HG02588 (cell line): Measurements from ENCODE around the gene SLC25A26.
"Not testable (repeated sequence)": the region's sequence is repeated elsewhere in the genome, so short reads cannot be mapped to it uniquely, and the experiment has no call there.

ENCODE experiments used
- ATAC-seq: cut with Tn5 transposase; IDR thresholded peaks from one replicate; pipeline ENCODE4 v1.9.1; 2021; ENCODE audit warnings: mild to moderate bottlenecking, moderate library complexity; ENCODE audit not compliant: unreplicated experiment

SLC25A26 gene

DNA sequence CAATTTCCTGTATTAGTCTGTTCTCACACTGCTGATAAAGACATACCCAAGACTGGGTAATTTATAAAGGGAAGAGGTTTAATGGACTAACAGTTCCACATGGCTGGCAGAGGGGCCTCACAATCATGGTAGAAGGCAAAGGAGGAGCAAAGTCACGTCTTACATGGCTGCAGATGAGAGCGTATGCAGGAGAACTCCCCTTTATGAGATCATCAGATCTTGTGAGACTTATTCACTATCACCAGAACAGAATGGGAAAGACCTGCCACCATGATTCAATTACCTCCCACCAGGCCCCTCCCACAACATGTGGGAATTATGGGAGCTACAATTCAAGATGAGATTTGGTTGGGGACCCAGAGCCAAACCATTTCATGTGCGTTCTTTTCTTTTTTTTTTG is 5.3 kb downstream of the SLC25A26 start:
- not testable (repeated sequence) for ATAC-seq

- ATAC-seq: no peak
Observed at GRCh38 chr3:66227051-66227450, 6.2 kb downstream of the SLC25A26 start.

DNA sequence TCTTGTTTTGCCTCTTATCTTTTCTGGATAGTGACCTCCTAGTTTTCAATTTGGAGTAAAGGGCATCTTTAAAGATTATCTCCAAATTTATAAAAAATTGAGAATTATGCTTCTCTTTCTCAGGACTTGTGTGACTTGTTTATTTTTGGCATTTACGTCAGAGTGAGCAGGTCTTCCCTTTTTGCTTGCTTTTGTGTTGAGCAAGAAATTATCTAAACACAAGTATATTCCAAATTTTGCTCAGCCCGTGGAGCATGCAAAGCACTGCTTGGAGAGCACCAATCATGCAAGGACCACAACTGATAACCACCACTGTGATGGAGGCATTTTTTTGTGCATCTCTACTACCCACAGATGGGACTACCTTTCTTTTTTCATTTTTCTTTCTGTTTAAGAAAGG is 7.1 kb downstream of the SLC25A26 start:
- ATAC-seq: no peak

DNA sequence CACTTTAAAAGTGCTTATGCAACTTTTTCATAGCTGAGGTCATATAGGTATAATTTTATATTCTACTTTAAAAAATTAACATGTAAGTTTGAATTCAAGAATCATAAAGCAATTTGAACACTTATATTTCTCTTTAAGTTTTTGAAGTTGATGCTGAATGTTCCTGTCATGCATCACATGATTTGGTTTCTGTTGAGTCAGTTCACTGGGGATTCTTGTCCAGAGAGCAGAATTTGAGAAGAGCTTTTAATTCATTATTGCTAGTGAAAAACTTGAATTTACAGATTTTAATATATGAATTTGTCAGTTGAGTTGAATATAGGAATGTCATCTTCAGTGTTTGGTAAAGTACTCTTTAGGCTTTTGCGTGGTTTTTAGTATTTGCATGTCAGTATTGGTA is 7.9 kb downstream of the SLC25A26 start:
- no peak for ATAC-seq

DNA sequence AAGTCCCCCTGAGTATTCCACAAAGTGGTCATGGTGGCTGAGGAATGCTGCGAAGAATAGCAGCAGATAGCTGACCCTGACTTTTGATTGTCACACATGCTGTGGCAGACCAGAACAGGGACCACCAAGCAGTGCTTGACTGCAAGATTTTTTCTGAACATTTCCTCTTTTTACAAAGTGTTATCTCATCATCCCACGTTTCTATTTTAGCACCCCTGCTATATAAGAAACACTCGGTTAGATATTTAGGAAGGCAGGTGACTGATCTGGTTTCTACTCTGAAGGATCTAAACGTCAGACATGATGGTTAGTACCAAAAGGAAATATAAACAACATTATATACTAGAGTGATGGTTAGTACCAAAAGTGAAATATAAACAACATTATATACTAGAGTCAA is 9.1 kb downstream of the SLC25A26 start:
- no peak for ATAC-seq

GRCh38 chr3:66233033-66233432 is 12.2 kb downstream of the SLC25A26 start:
- no peak for ATAC-seq

DNA sequence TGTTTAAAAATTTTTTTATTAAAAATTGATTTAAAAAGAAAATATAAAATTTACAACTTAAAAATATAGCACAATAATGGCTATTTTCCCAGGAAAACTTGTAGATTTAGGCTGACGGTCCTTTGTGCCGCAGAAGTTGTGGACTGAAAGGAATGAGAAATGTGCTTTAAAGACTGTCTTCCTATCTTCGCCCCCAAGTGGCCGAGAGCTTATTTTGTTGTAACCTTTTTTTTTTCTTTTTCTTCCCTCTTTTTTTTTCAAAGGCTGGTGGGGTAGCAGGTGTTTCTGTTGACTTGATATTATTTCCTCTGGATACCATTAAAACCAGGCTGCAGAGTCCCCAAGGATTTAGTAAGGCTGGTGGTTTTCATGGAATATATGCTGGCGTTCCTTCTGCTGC is 15.5 kb downstream of the SLC25A26 start:
- ATAC-seq: no peak

DNA sequence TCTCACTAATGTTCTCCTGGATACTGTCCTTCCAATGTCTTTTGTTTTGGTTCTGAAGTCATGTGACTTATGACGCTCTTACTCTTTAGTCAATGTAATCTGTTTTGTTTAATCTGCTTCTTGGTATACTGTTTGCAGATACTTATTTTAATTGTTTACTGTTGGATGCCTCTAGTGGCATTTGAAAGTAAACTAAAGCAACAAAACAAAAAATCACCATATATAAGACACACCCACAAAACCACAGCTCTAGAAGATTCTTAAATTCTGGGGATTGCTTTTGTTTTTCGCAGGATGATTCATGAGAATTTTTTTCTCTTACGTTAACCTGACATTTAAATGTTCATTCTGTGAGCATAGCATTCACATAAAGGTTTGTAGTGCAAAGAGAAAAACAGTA is 16.8 kb downstream of the SLC25A26 start:
- no peak for ATAC-seq

GRCh38 chr3:66239513-66240123 is 18.8 kb downstream of the SLC25A26 start:
- no peak for ATAC-seq

DNA sequence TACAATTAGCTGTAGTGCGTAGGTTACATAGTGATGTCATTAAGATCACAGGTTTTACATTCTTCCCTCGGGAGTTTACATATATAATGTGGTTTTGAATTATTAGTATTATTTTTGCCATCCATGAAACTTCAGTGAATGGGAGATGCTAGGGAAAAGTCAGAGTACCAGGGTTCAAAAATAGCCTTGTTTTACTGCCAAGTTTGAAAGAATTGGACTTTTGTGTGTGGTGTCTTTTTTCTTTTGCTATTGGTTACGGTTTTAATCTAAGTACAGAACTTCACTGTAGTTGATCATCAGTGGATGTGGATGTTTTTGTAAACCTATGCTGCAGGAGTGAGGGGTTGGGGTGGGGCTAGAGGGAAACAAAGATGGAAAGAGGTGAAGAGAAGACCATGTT is 20.7 kb downstream of the SLC25A26 start:
- no peak for ATAC-seq

GRCh38 chr3:66242788-66243464 is 22.1 kb downstream of the SLC25A26 start:
- no peak for ATAC-seq

- ATAC-seq: no peak
Observed at GRCh38 chr3:66248641-66249040, 27.8 kb downstream of the SLC25A26 start.

DNA sequence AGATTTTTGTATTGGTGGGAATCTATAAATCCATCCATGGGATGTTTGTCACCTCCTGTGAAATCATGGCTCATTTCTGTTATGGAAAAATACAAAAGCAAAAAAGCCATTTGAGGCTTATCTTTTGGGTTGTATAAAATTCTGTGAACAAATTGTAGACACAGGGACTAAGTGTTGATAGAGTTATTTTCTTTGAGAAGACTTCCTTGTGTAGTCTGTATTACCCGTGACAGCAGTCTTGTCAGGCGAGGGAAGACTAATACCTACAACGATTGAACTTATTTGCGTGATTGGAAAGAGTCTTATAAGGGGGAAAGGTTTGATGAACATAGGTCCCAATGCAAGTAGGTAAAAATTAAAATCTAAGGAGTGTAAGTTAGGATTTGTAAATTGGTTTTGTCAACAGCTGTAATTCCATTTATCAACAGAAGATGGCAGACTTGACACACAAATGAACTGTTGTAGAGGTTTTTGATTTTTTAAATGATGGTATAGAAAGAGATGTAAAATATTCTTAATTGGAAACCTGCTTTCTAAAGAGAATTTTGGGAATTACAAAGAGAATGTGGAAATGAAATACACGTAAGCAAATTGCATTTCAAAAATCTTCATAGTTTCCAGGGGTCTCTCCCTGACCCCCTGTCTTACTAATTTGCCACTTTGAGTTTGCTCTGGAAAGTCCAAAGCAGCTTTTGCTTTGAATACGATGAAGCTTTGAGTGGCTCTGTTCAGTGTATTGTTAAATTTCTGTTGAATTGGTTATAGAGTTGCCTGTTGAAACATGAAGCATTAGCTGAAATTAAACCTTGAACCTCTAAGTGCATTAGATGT is 33.2 kb downstream of the SLC25A26 start:
- ATAC-seq: no peak

DNA sequence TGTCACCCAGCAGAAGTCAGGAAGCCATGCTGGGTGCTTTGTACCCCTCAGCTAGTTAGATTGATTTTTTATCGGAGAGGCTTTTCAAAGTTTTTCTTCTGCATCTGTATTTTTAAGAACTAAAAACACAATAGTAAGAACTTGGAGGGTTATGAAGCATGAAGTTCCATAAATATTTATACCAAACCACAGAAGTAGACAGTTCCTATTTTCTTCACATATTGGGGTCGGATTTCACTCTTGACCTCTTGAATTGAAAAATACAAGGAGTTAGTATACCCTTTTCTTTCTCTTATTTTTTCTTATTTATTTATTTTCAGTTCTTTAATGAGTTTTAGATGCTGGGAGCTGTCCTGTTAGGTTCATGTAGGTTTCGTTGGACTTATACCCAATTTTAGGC is 35.1 kb downstream of the SLC25A26 start:
- no peak for ATAC-seq

DNA sequence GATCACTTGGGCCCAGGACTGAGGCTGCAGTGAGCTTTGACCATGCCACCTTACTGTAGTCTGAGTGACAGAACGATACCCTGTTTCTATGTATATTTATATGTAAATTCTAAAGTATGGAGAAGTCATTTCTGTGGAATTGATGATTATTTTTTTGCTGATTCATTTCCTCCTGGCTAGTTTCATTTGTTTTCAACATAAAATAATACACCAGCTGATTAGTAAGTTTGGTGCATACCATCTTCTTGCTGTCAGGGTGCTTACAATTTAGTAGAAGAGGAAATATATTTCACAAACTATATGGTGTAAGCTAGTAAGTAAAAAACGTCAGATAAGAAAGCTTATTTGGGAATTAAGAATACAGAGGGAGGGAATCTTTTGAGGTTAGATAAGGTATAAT is 36.0 kb downstream of the SLC25A26 start:
- ATAC-seq: no peak

GRCh38 chr3:66259566-66260255 is 38.9 kb downstream of the SLC25A26 start:
- ATAC-seq: no peak

- no peak for ATAC-seq
Observed at GRCh38 chr3:66260431-66260830, 39.6 kb downstream of the SLC25A26 start.

- ATAC-seq: no peak
Observed at GRCh38 chr3:66261355-66261754, 40.6 kb downstream of the SLC25A26 start.

GRCh38 chr3:66265649-66266048 is 44.8 kb downstream of the SLC25A26 start:
- no peak for ATAC-seq

DNA sequence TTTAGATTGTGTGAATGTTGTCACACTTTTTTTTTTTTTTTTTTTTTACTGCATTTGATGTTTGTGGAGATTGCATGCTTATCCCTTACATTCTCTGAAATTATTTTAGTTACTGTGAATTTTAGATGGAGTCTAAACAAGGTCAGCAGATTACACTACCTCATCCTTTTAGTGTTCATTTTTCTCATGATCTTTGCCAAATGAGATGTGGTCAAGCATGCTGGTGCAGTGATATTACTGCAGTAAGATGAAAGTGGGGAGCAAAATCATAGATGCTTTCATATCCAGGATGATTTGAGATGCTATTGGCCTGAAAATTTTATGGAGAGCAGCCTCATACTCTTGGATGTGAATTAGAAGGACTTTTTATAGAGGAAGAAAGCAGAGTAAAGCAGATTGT is 45.8 kb downstream of the SLC25A26 start:
- no peak for ATAC-seq

DNA sequence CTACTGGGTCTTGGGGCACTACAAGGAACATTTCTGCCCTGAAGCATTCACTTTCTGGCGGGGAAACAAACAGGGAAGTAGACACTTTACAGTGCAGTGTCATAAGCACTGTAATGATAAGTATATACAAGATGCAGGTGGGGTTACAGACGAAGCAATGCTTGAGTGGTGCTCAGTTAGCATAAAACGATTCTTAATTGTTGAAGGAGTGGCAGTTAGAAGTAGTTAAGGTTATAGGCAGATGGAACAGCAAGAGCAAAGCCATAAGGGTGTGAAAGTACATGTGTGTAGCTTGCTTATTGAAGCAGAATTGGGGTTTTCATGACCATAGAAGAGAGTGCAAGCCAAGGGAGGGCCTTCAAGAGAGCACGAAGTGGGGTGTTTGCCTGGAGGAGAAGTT is 46.2 kb downstream of the SLC25A26 start:
- no peak for ATAC-seq
